B cell (primary cell): ENCODE results near the gene PLD1. TPM values are rescaled to one million over a fixed set of nuclear protein-coding genes. Genes with fewer than 3 reads are reported as not detected.

Experiments used
- ATAC-seq: fragments of 200-7000 bp; cut with Tn5 transposase; one replicate; pipeline ENCODE4 v1.10.0; 2021; ENCODE audit warnings: low read depth, mild to moderate bottlenecking, moderate number of reproducible peaks, moderate library complexity
- CTCF ChIA-PET: fragments of 350-600 bp; sonication (Branson Sonifier 250); formaldehyde crosslinking; loops from one replicate; lab custom pipeline; 2021; ENCODE audit warnings: antibody characterized with exemption, inconsistent platforms; lab: Charles Lee
- POLR2A ChIA-PET: fragments of 350-600 bp; sonication (Branson Sonifier 250); formaldehyde crosslinking; loops from one replicate; lab custom pipeline; 2021; ENCODE audit warnings: antibody characterized with exemption; lab: Charles Lee
- DNase-seq: peaks from one replicate; pipeline ENCODE4 v3.0.0; 2013
- H2AFZ ChIP-seq: 2 replicates; pipeline ENCODE4 v1.6.1; 2012; ENCODE audit warnings: mild to moderate bottlenecking, low read depth, low read length; ENCODE audit not compliant: insufficient read depth, poor library complexity, severe bottlenecking
- H3K27ac ChIP-seq, 2 donors: 1 replicate in 1 of 2; 2 replicates in 1 of 2; pipeline ENCODE4 v1.5.1; 2012 to 2013; ENCODE audit warnings: low read length in 2 of 2, mild to moderate bottlenecking in 2 of 2, moderate library complexity in 1 of 2
- H3K27me3 ChIP-seq, 4 experiments: fragments of 200-600 bp in 1 of 4; sonication (generic) in 1 of 4; replicated peaks in 1 of 4; 1 replicate in 2 of 4; 2 replicates in 2 of 4; pipeline versions ENCODE4 v1.6.1 to v1.7.0; 2013 to 2016; ENCODE audit warnings: low read length in 3 of 4, mild to moderate bottlenecking in 2 of 4, mixed read lengths in 1 of 4, moderate library complexity in 1 of 4; ENCODE audit not compliant: insufficient read depth in 4 of 4, control insufficient read depth in 3 of 4; ENCODE audit errors: control extremely low read depth in 1 of 4
- H3K36me3 ChIP-seq, 2 experiments: replicated peaks in 1 of 2; 1 replicate in 1 of 2; 2 replicates in 1 of 2; pipeline versions ENCODE4 v1.6.1 to v1.7.1; 2013; ENCODE audit warnings: low read length in 1 of 2; ENCODE audit not compliant: insufficient read depth in 2 of 2, control insufficient read depth in 1 of 2; ENCODE audit errors: control extremely low read depth in 1 of 2, extremely low read depth in 1 of 2
- H3K4me1 ChIP-seq, 2 donors: fragments of 200-600 bp in 1 of 2; sonication (generic) in 1 of 2; 1 replicate in 1 of 2; 2 replicates in 1 of 2; pipeline versions ENCODE4 v1.5.1 to v1.6.1; 2013 to 2017; ENCODE audit warnings: low read length in 2 of 2; ENCODE audit not compliant: control insufficient read depth in 2 of 2, insufficient read depth in 2 of 2
- H3K4me2 ChIP-seq: replicated peaks from 2 replicates; pipeline ENCODE3; 2012; ENCODE audit warnings: mild to moderate bottlenecking, low read depth, low read length; ENCODE audit not compliant: poor library complexity, severe bottlenecking
- H3K4me3 ChIP-seq, 5 experiments: fragments of 200-600 bp in 1 of 5; sonication (generic) in 1 of 5; 1 replicate in 3 of 5; 2 replicates in 2 of 5; pipeline versions ENCODE4 v1.5.1 to v1.7.0; 2011 to 2016; ENCODE audit warnings: low read length in 4 of 5, mild to moderate bottlenecking in 4 of 5, low read depth in 2 of 5, control low read depth in 1 of 5, moderate library complexity in 1 of 5; ENCODE audit not compliant: insufficient read depth in 1 of 5; ENCODE audit errors: control extremely low read depth in 1 of 5, extremely low read depth in 1 of 5
- H3K79me2 ChIP-seq: fragments of 200-600 bp; sonication (generic); one replicate; pipeline ENCODE4 v1.6.0; 2016; ENCODE audit warnings: low read length; ENCODE audit not compliant: control insufficient read depth, insufficient read depth
- H3K9ac ChIP-seq: fragments of 200-600 bp; sonication (generic); 2 replicates; pipeline ENCODE4 v1.6.1; 2017; ENCODE audit warnings: mild to moderate bottlenecking, low read length, moderate library complexity
- H3K9me3 ChIP-seq, 3 donors: one replicate each; pipeline versions ENCODE4 v1.6.1 to v1.7.1; 2013; ENCODE audit warnings: low read length in 2 of 3; ENCODE audit not compliant: control insufficient read depth in 2 of 3, insufficient read depth in 1 of 3; ENCODE audit errors: control extremely low read depth in 1 of 3
- H4K20me1 ChIP-seq: 2 replicates; pipeline ENCODE4 v1.6.0; 2012; ENCODE audit warnings: mild to moderate bottlenecking, low read length; ENCODE audit not compliant: insufficient read depth, control insufficient read depth, poor library complexity, severe bottlenecking
- H3K27ac Mint-ChIP-seq: one replicate; pipeline ENCODE4 v1.8.0; 2021; ENCODE audit warnings: mixed read lengths
- H3K27me3 Mint-ChIP-seq: one replicate; pipeline ENCODE4 v1.8.0; 2021; ENCODE audit warnings: mixed read lengths
- H3K4me1 Mint-ChIP-seq: one replicate; pipeline ENCODE4 v1.8.0; 2021; ENCODE audit warnings: mixed read lengths
- H3K4me3 Mint-ChIP-seq: one replicate; pipeline ENCODE4 v1.8.0; 2021; ENCODE audit warnings: mixed read lengths
- H3K9me3 Mint-ChIP-seq: one replicate; pipeline ENCODE4 v1.8.0; 2022; ENCODE audit warnings: mixed read lengths; ENCODE audit not compliant: insufficient read depth
- CTCF ChIP-seq: fragments of 200-600 bp; IDR thresholded peaks from one replicate; pipeline ENCODE4 v1.8.0; 2022; ENCODE audit warnings: antibody characterized with exemption, mild to moderate bottlenecking
- EZH2 ChIP-seq: IDR thresholded peaks from 2 replicates; pipeline ENCODE4 v1.6.1; 2012; ENCODE audit warnings: borderline replicate concordance, low read depth, mild to moderate bottlenecking, moderate library complexity, low read length; ENCODE audit not compliant: insufficient read depth, poor library complexity, severe bottlenecking
- WGBS: methylation state at CpG from one replicate; pipeline ENCODE4 v1.1.5; 2013; ENCODE audit warnings: missing lambda C conversion rate; ENCODE audit not compliant: insufficient coverage; 5-methylcytosine and 5-hydroxymethylcytosine counted together
- intact Hi-C: fragments of 100-400 bp; cut with micrococcal nuclease; formaldehyde crosslinking; loops from one replicate; pipeline ENCODE4 v1.10.0; 2022
- polyA plus RNA-seq: library from polyadenylated mRNA; depleted of rRNA; stranded (reverse); fragments of >200 nt; gene quantifications from 2 replicates; pipeline ENCODE4 v1.2.3, GENCODE V29; 2012
- total RNA-seq, 2 donors: library from RNA; stranded (reverse); fragments of 120-200 nt in 1 of 2; gene quantifications; 1 replicate in 1 of 2; 2 replicates in 1 of 2; pipeline versions ENCODE4 v1.2.3 to v1.2.4, GENCODE V29; 2013 to 2022

The PLD1 gene
- total and polyA plus RNA-seq, 2 donors (not counting 1 experiment from before 2014, with no cell fraction given): 0.24 to 0.52 TPM

GRCh38 chr3:171644681-171645080, 165.6 kb downstream of the PLD1 start:
- H3K4me3 ChIP-seq: no peak overlapping the region
- TF ChIP-seq EZH2 (no peak), CTCF (no peak)
- intact Hi-C loops: no loop called here
- no peak overlapping the region for H2AFZ ChIP-seq
- no peak overlapping the region for H3K9ac ChIP-seq
- Mint-ChIP-seq H3K4me1 (no peaks in the 10 kb centered on the region), H3K27ac (no peak overlapping the region), H3K27me3 (peaks cover 6% of the 10 kb centered on the region), H3K4me3 (no peak overlapping the region), H3K9me3 (no peaks in the 10 kb centered on the region)
- H3K9me3 ChIP-seq: no peaks in the 10 kb centered on the region
- no peak overlapping the region for H3K27ac ChIP-seq
- no peak for DNase-seq
- no peaks in the 10 kb centered on the region for H3K4me1 ChIP-seq
- 98% methylated on average over 8 of the region's 8 CpGs for WGBS
- no peaks in the 10 kb centered on the region for H3K36me3 ChIP-seq
- no peaks in the 10 kb centered on the region for H3K79me2 ChIP-seq
- ChIA-PET CTCF (interaction anchor here (0.9 kb wide), 1 partner anchor 695 kb away, joined by 3 read pairs; no protein-coding TSS in a partner anchor), POLR2A (no interaction called here)
- no peaks in the 10 kb centered on the region for H4K20me1 ChIP-seq
- H3K4me2 ChIP-seq: no peak overlapping the region
- ATAC-seq: no peak
- H3K27me3 ChIP-seq: no peaks in the 10 kb centered on the region

- Histone ChIP-seq H3K27me3 (no peaks in the 10 kb centered on the region), H3K9me3 (no peaks in the 10 kb centered on the region), H3K27ac (no peak overlapping the region), H3K9ac (no peak overlapping the region), H4K20me1 (no peaks in the 10 kb centered on the region), H3K79me2 (no peaks in the 10 kb centered on the region), H3K36me3 (no peaks in the 10 kb centered on the region), H3K4me1 (no peaks in the 10 kb centered on the region), H3K4me3 (no peak overlapping the region), H2AFZ (no peak overlapping the region), H3K4me2 (no peak overlapping the region)
- ChIA-PET CTCF (no interaction called here), POLR2A (no interaction called here)
- no peak overlapping the region for H3K4me3 Mint-ChIP-seq
- peaks cover 6% of the 10 kb centered on the region for H3K27me3 Mint-ChIP-seq
- DNase-seq: no peak
- WGBS: 100% methylated on average over 1 of the region's 4 CpGs
- no peak for ATAC-seq
- no peak for TF ChIP-seq CTCF
- no peak for TF ChIP-seq EZH2
- H3K27ac Mint-ChIP-seq: no peak overlapping the region
- intact Hi-C loops: no loop called here
- H3K9me3 Mint-ChIP-seq: no peaks in the 10 kb centered on the region
- H3K4me1 Mint-ChIP-seq: no peaks in the 10 kb centered on the region
Measured at GRCh38 chr3:171643681-171644080, 166.6 kb downstream of the PLD1 start.
